GM12864 (cell line): ENCODE measurements around the gene CRYL1.

Experiments
- DNase-seq: peaks from one replicate; pipeline ENCODE4 v3.0.0-alpha.2; 2011; ENCODE audit warnings: low read depth
- H3K4me3 ChIP-seq: 2 replicates; pipeline ENCODE4 v1.5.1; 2011; ENCODE audit warnings: mild to moderate bottlenecking, low read depth, low read length, control low read depth
- TF ChIP-seq, protein P1 (sequence below): IDR thresholded peaks from 2 replicates; pipeline ENCODE4 v1.5.1; 2011; ENCODE audit warnings: low read depth, mild to moderate bottlenecking, moderate library complexity, low read length, control low read depth, inconsistent platforms; ENCODE audit errors: missing control alignments

The CRYL1 gene

DNA sequence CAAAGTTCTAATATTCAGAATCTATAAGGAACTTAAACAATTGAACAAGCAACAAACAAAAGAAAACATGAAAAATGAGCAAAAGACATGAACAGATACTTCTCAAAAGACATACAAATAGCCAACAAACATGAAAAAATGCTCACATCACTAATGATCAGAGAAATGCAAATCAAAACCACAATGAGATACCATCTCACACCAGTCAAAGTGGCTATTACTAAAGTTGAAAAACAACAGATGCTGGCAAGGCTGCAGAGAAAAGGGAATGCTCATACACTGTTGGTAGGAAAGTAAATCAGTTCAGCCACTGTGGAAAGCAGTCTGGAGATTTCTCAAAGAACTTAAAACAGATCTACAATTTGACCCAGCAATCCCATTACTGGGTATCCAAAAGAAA, 74.3 kb downstream of the CRYL1 start:
- no peak for DNase-seq
- no peak overlapping the region for H3K4me3 ChIP-seq
- TF ChIP-seq, protein P1, sequence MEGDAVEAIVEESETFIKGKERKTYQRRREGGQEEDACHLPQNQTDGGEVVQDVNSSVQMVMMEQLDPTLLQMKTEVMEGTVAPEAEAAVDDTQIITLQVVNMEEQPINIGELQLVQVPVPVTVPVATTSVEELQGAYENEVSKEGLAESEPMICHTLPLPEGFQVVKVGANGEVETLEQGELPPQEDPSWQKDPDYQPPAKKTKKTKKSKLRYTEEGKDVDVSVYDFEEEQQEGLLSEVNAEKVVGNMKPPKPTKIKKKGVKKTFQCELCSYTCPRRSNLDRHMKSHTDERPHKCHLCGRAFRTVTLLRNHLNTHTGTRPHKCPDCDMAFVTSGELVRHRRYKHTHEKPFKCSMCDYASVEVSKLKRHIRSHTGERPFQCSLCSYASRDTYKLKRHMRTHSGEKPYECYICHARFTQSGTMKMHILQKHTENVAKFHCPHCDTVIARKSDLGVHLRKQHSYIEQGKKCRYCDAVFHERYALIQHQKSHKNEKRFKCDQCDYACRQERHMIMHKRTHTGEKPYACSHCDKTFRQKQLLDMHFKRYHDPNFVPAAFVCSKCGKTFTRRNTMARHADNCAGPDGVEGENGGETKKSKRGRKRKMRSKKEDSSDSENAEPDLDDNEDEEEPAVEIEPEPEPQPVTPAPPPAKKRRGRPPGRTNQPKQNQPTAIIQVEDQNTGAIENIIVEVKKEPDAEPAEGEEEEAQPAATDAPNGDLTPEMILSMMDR, result no peak

DNA sequence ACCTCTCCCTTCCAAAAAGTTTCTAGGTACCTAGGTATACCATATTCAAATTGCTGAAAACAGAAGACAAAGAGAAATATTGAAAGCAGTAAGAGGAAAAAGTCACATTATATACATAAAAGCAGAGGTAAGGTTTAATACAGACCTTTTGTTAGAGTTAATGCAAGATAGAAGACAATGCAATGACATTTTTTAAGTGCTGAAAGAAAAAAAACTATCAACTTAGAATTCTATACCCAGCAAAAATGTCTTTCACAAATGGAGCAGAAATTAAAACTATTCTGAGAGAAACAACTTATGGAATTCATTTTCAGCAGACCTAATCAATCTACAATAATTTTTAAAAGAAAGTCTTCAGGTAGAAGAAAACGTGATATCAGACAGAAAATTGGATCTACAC, 77.2 kb downstream of the CRYL1 start:
- no peak overlapping the region for H3K4me3 ChIP-seq
- TF ChIP-seq, protein P1, result no peak
- DNase-seq, result no peak

DNA sequence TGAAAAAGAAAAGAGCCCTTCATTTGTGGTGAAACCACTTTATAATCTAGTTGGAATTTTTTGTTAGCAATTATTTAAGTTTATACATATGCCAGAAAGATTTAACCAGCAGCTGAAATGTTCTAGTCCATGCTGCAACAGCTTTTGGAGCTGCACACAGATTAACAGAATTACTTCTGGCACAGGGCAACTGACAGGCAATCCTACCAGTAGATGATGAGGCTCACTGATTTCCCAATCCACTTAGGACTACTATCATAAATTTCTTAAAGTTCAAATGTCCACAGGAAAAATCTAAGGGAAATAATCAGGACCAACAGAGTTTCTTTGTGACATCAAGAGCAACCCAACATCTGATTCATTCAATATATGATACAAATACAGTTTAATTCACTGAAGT, 78.8 kb downstream of the CRYL1 start:
- TF ChIP-seq, protein P1, result no peak
- no peak overlapping the region for H3K4me3 ChIP-seq
- no peak for DNase-seq

DNA sequence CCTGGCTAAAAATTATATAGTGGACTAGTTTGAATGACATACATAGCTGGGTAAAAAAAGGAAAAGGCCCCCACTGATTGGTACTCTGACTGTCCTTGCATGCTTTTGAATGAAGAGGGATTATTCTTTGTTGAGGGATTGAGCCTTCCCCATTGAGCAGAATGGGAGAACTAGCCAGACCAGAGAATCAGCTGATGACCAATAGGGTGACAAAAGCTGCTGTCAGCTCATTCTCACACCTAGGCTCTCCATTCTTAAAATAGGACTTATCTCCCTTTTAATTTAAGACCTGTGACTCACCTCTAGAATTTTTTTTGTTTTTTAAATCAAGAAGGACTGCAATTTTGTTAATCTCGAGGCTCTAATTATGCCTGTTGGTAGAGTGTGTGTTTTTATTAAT, 79.3 kb downstream of the CRYL1 start:
- TF ChIP-seq, protein P1, result no peak
- DNase-seq, result no peak

DNA sequence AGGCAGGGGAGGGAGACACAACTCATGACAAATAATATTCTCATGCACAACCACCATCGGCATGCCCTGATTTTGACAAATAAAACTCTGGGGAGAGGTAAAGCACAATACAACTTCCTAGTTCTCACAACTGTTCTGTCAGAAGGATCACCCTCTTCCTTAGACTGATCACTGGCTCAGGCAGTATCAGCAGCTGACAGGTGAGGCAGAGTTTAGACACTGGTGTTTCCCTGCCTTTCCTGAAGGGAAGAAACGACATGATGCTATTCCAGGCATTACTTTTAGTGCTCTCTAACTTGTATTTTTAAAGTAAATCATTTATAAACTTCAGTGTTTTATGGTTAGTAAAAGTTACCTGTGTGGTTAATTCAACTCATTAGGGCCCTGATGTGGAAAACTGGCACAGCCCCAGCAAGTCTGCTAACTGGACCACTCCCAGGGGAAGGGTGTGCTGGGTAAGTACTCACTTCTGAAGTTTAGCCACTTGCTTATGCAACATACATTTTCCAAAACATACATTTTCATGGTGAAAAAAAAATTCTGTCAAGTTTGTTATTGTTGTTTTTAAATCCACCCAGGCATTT, 82.8 kb downstream of the CRYL1 start:
- TF ChIP-seq, protein P1, result no peak
- H3K4me3 ChIP-seq, result no peak overlapping the region
- DNase-seq, result no peak

More for the DNA sequence above, 79.3 kb downstream of the CRYL1 start:
- H3K4me3 ChIP-seq, result no peak overlapping the region

DNA sequence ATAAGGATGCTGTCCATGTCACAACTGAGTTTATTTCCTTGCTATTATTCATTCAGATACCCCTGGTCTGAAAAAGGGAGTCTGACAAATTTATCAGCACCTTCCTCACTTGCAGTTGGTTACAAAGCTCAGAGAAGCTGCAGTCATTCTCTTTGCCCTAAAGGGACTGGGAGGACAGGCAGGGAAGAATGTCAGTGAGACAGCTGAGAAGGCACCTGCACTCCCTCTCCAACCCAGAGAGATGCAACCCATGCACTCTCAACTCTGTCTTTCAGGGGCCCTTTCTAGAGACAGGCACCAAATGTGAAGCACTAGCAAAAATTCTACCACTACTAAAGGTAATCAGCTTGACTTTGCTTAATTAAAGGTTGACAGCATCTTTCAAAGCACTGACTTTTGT, 83.3 kb downstream of the CRYL1 start:
- H3K4me3 ChIP-seq, result no peak overlapping the region
- DNase-seq, result no peak
- TF ChIP-seq, protein P1, result no peak

DNA sequence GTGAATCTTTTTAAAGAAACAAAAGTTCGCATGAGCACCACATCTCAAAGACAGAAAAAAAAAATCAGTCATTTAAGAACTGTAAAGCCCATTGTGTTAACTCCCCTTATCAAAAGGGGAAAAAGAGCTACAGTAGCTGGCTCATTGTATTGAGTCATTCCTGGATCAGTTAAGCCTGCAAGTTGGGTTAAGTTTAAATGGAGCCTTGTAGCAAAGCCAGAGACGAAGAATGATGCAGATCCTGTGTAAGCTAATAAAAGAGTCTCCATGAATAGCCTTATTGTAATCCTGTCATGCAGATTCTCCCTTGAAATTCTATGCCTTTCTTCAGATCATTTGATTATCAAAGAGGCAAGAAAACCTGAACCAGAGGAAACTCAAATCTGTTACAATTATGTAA, 83.8 kb downstream of the CRYL1 start:
- TF ChIP-seq, protein P1, result no peak
- DNase-seq, result no peak

More for the DNA sequence above, 83.8 kb downstream of the CRYL1 start:
- H3K4me3 ChIP-seq, result no peak overlapping the region
